HepG2 (cell line): ENCODE data around the gene PLXNA3. TPM values are rescaled to one million over a fixed set of nuclear protein-coding genes. Genes with fewer than 3 reads are reported as not detected.

Source experiments
- GABPB1 ChIP-seq: IDR thresholded peaks from 2 replicates; pipeline ENCODE4 v1.6.1; 2016; ENCODE audit warnings: mild to moderate bottlenecking, missing genetic modification reagents, moderate library complexity, missing compliant biosample characterization
- PHF8 ChIP-seq: sonication (generic); formaldehyde crosslinking; IDR thresholded peaks from 2 replicates; pipeline ENCODE4 v1.5.0; 2020; ENCODE audit warnings: missing genetic modification reagents
- POLR2AphosphoS5 ChIP-seq: IDR thresholded peaks from 2 replicates; pipeline ENCODE4 v1.6.1; 2012; ENCODE audit warnings: low read depth, low read length
- SOX6 ChIP-seq, 2 experiments: fragments of 450-650 bp in 1 of 2; sonication (generic) in 1 of 2; formaldehyde crosslinking in 1 of 2; IDR thresholded peaks; 2 replicates each; pipeline versions ENCODE4 v1.4.0 to v1.6.1; 2017 to 2020; ENCODE audit warnings: antibody characterized with exemption in 1 of 2, mild to moderate bottlenecking in 1 of 2, missing genetic modification reagents in 1 of 2
- ZNF546 ChIP-seq: sonication (generic); formaldehyde crosslinking; conservative IDR thresholded peaks from 2 replicates; pipeline ENCODE4 v1.8.1; 2023; ENCODE audit warnings: mild to moderate bottlenecking, missing genetic modification reagents
- polyA plus RNA-seq, 8 experiments: library from polyadenylated mRNA; depleted of rRNA in 3 of 8; stranded (reverse) in 7 of 8; unstranded in 1 of 8; fragments of >200 nt; fragmentation: Illumina TruSeq in 4 of 8; extraction: Trizol in 4 of 8; gene quantifications; 2 replicates each; pipeline versions ENCODE4 v1.2.1 to v1.2.3, GENCODE V29; 2011 to 2016; ENCODE audit warnings: low read depth in 4 of 8, missing spikeins in 1 of 8, mixed read lengths in 1 of 8; ENCODE audit not compliant: insufficient read depth in 1 of 8
- total RNA-seq, 5 experiments: library from RNA; depleted of rRNA; stranded (reverse); fragments of >200 nt; fragmentation: Illumina TruSeq; extraction: Trizol; gene quantifications; 2 replicates each; pipeline ENCODE4 v1.2.3, GENCODE V29; 2016; ENCODE audit warnings: low read depth in 1 of 5
- TF ChIP-seq, protein P1 (sequence below): sonication (generic); formaldehyde crosslinking; IDR thresholded peaks from 2 replicates; pipeline ENCODE4 v1.5.1; 2020; ENCODE audit warnings: mild to moderate bottlenecking, missing genetic modification reagents, moderate library complexity
- TF ChIP-seq, protein P2 (sequence below): sonication (generic); formaldehyde crosslinking; IDR thresholded peaks from 2 replicates; pipeline ENCODE4 v1.4.0; 2020; ENCODE audit warnings: missing genetic modification reagents, borderline replicate concordance
- TF ChIP-seq, protein P3 (sequence below): sonication (generic); formaldehyde crosslinking; IDR thresholded peaks from 2 replicates; pipeline ENCODE4 v1.4.0; 2020; ENCODE audit warnings: missing genetic modification reagents

Gene PLXNA3
- total and polyA plus RNA-seq, 2 of the 13 experiments (the other 11 are each of a cell fraction or from before 2014, with no cell fraction given): 5.8 to 20.6 TPM

DNA sequence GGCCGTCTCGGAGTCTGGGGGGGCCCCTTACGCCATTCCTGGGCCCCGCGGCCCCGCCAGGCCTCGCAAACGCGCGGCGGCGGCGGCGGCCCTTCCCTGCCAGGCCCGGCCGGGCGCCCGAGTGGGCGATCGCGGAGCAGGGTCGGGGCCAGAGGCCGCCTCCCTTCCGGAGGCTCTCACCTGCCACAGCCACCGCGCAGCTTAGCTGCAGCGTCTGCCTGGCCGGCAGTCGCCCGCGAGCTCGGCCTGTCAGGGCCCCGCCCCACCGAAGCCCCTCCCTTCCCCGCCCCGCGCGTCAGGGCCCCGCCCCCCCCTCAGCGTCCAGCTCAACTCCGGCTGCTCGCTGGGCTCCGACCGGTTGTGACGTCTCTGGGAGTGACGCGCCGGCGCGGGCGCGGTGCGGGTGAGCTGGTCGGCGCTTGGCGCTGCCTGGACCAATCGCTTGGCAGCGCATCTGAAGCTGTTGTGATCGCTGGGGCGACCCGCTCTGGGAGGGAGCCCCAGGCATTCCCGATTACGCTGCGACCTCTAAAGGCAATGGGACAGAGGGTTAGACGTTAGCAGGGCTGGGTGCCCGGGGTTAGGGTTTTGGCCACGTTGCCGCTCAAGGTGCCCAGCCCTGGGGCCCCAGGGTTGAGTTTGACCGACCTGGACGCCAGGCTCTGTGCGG, 32.5 kb downstream of the PLXNA3 start, which contains the start of gene SLC10A3 (continued):
- TF ChIP-seq, protein P1, sequence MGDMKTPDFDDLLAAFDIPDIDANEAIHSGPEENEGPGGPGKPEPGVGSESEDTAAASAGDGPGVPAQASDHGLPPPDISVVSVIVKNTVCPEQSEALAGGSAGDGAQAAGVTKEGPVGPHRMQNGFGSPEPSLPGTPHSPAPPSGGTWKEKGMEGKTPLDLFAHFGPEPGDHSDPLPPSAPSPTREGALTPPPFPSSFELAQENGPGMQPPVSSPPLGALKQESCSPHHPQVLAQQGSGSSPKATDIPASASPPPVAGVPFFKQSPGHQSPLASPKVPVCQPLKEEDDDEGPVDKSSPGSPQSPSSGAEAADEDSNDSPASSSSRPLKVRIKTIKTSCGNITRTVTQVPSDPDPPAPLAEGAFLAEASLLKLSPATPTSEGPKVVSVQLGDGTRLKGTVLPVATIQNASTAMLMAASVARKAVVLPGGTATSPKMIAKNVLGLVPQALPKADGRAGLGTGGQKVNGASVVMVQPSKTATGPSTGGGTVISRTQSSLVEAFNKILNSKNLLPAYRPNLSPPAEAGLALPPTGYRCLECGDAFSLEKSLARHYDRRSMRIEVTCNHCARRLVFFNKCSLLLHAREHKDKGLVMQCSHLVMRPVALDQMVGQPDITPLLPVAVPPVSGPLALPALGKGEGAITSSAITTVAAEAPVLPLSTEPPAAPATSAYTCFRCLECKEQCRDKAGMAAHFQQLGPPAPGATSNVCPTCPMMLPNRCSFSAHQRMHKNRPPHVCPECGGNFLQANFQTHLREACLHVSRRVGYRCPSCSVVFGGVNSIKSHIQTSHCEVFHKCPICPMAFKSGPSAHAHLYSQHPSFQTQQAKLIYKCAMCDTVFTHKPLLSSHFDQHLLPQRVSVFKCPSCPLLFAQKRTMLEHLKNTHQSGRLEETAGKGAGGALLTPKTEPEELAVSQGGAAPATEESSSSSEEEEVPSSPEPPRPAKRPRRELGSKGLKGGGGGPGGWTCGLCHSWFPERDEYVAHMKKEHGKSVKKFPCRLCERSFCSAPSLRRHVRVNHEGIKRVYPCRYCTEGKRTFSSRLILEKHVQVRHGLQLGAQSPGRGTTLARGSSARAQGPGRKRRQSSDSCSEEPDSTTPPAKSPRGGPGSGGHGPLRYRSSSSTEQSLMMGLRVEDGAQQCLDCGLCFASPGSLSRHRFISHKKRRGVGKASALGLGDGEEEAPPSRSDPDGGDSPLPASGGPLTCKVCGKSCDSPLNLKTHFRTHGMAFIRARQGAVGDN (CRISPR knock-in tag): peak; percentile 51; the same call in 1 of the 2 replicates
- TF ChIP-seq, protein P2, sequence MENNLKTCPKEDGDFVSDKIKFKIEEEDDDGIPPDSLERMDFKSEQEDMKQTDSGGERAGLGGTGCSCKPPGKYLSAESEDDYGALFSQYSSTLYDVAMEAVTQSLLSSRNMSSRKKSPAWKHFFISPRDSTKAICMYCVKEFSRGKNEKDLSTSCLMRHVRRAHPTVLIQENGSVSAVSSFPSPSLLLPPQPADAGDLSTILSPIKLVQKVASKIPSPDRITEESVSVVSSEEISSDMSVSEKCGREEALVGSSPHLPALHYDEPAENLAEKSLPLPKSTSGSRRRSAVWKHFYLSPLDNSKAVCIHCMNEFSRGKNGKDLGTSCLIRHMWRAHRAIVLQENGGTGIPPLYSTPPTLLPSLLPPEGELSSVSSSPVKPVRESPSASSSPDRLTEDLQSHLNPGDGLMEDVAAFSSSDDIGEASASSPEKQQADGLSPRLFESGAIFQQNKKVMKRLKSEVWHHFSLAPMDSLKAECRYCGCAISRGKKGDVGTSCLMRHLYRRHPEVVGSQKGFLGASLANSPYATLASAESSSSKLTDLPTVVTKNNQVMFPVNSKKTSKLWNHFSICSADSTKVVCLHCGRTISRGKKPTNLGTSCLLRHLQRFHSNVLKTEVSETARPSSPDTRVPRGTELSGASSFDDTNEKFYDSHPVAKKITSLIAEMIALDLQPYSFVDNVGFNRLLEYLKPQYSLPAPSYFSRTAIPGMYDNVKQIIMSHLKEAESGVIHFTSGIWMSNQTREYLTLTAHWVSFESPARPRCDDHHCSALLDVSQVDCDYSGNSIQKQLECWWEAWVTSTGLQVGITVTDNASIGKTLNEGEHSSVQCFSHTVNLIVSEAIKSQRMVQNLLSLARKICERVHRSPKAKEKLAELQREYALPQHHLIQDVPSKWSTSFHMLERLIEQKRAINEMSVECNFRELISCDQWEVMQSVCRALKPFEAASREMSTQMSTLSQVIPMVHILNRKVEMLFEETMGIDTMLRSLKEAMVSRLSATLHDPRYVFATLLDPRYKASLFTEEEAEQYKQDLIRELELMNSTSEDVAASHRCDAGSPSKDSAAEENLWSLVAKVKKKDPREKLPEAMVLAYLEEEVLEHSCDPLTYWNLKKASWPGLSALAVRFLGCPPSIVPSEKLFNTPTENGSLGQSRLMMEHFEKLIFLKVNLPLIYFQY (CRISPR knock-in tag): no peak
- TF ChIP-seq POLR2AphosphoS5 (peak; percentile 67), SOX6 (IDR thresholded peaks at IDR 0.05) (no peak), SOX6 (CRISPR knock-in tag; IDR thresholded peaks at IDR 0.05) (peak; percentile 27; the same call in 1 of the 2 replicates), PHF8 (CRISPR knock-in tag) (peak; percentile 60), GABPB1 (CRISPR knock-in tag) (peak; percentile 86), ZNF546 (CRISPR knock-in tag) (no peak)
- TF ChIP-seq, protein P3, sequence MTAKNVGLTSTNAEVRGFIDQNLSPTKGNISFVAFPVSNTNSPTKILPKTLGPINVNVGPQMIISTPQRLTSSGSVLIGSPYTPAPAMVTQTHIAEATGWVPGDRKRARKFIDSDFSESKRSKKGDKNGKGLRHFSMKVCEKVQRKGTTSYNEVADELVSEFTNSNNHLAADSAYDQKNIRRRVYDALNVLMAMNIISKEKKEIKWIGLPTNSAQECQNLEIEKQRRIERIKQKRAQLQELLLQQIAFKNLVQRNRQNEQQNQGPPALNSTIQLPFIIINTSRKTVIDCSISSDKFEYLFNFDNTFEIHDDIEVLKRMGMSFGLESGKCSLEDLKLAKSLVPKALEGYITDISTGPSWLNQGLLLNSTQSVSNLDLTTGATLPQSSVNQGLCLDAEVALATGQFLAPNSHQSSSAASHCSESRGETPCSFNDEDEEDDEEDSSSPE (CRISPR knock-in tag): peak; percentile 66; the same call in 1 of the 2 replicates
